Suprapubic skin (tissue), 4 donors: ENCODE data around the gene SMC3.

Experiments
- CTCF ChIP-seq, 2 donors: fragments of 200-600 bp in 1 of 2; fragments of 450-650 bp in 1 of 2; sonication (generic) in 1 of 2; IDR thresholded peaks; one replicate each; pipeline ENCODE4 v1.5.1; 2016 to 2019; ENCODE audit warnings: antibody characterized with exemption in 2 of 2, mild to moderate bottlenecking in 1 of 2, moderate library complexity in 1 of 2
- EP300 ChIP-seq: sonication (generic); formaldehyde crosslinking; IDR thresholded peaks from one replicate; pipeline ENCODE4 v1.6.1; 2017; ENCODE audit warnings: antibody characterized with exemption
- POLR2AphosphoS5 ChIP-seq, 3 donors: sonication (generic); formaldehyde crosslinking; IDR thresholded peaks; one replicate each; pipeline ENCODE4 v1.6.1; 2017; ENCODE audit warnings: antibody characterized with exemption in 3 of 3

DNA sequence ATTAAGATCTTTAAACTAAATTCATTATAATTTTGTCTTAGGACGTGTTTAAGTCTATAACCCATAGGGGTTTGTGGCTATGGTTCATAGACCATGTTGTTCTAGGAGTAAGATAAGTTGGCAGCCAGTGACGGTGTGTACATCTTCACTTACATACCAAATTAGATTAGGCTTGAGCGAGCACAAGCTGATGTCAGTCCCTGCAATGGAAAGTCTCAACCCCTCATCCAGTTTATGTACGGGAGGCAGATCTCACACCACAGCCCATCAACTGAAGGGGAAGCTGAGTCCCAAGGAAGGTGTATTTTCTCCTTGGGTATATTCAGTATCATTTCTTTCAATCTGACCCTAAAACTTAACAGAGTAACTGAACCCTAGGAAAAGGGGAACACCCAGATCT is 5.1 kb upstream of the SMC3 start:
- no peak for TF ChIP-seq EP300
- no peak for TF ChIP-seq CTCF (IDR thresholded peaks at IDR 0.05)
- no peak for TF ChIP-seq POLR2AphosphoS5 (IDR thresholded peaks at IDR 0.05)
